Esophagus squamous epithelium (tissue), 4 donors: ENCODE measurements around the gene TRIOBP.

Experiments
- POLR2A ChIP-seq, 4 donors: fragments of 450-650 bp; IDR thresholded peaks; one replicate each; pipeline ENCODE4 v1.6.1; 2017; ENCODE audit warnings: antibody characterized with exemption in 4 of 4, mild to moderate bottlenecking in 4 of 4, moderate library complexity in 3 of 4
- TF ChIP-seq, protein P1 (sequence below), 6 experiments: fragments of 450-650 bp in 4 of 6; fragments of 200-600 bp in 2 of 6; sonication (generic) in 2 of 6; IDR thresholded peaks; one replicate each; pipeline ENCODE4 v1.5.1; 2016 to 2019; ENCODE audit warnings: antibody characterized with exemption in 6 of 6, mild to moderate bottlenecking in 4 of 6, moderate library complexity in 4 of 6

DNA sequence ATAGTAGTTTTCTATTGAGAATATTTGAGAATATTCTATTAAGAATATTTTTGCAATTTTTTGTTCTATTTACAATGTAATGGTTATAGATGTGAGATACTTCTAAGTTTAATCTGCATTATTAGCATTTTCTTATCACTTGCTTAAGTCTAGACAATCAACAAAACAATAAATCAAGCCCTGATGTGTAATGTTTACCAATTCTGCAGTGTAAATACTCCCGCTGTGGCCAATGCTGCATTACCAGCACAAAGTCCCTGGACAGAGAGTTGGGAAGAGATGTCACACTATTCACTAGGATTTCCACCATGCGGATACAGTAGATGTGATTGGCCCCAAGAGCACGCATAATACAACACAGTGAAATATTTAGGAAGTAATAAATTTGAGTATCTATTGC is 63.3 kb downstream of the TRIOBP start:
- no peak for TF ChIP-seq POLR2A (IDR thresholded peaks at IDR 0.05)
- TF ChIP-seq, protein P1, sequence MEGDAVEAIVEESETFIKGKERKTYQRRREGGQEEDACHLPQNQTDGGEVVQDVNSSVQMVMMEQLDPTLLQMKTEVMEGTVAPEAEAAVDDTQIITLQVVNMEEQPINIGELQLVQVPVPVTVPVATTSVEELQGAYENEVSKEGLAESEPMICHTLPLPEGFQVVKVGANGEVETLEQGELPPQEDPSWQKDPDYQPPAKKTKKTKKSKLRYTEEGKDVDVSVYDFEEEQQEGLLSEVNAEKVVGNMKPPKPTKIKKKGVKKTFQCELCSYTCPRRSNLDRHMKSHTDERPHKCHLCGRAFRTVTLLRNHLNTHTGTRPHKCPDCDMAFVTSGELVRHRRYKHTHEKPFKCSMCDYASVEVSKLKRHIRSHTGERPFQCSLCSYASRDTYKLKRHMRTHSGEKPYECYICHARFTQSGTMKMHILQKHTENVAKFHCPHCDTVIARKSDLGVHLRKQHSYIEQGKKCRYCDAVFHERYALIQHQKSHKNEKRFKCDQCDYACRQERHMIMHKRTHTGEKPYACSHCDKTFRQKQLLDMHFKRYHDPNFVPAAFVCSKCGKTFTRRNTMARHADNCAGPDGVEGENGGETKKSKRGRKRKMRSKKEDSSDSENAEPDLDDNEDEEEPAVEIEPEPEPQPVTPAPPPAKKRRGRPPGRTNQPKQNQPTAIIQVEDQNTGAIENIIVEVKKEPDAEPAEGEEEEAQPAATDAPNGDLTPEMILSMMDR (IDR thresholded peaks at IDR 0.05): no peak
